ENCODE data around the gene PDPK1.
A peak's percentile ranks its signal among the peaks of the same experiment; 100 is the strongest.

PDPK1 gene

GRCh38 chr16:2500430-2500917, 37.3 kb upstream of the PDPK1 start:
- H3K27me3 ChIP-seq (ENCODE audit: low read depth, low read length): no peaks in the 10 kb centered on the region
- no peaks in the 10 kb centered on the region for H3K79me2 ChIP-seq (ENCODE audit: low read length)
- peaks cover 9% of the 10 kb centered on the region for H3K4me1 ChIP-seq (ENCODE audit: low read length)
- H3K9ac ChIP-seq (ENCODE audit: low read length): no peak overlapping the region
- H3K4me2 ChIP-seq (ENCODE audit: low read length): no peak overlapping the region
- H3K27ac ChIP-seq (ENCODE audit: low read length): no peak overlapping the region
- H3K9me3 ChIP-seq (ENCODE audit: insufficient read depth, low read length): no peaks in the 10 kb centered on the region
- H3K36me3 ChIP-seq (replicated peaks; ENCODE audit: low read depth, low read length): no peaks in the 10 kb centered on the region
- H4K20me1 ChIP-seq (ENCODE audit: insufficient read depth, low read length): no peaks in the 10 kb centered on the region
- no peak overlapping the region for H3K4me3 ChIP-seq (ENCODE audit: low read length)
- TF ChIP-seq CTCF (IDR thresholded peaks at IDR 0.05; ENCODE audit: low read depth, low read length): no peak
- no peak for TF ChIP-seq EZH2phosphoT487 (IDR thresholded peaks at IDR 0.05; ENCODE audit: low read depth)
- H2AFZ ChIP-seq (ENCODE audit: low read depth, low read length): no peak overlapping the region

- H3K27me3 ChIP-seq (ENCODE audit: low read depth, low read length): no peaks in the 10 kb centered on the region
- no peak overlapping the region for H3K9ac ChIP-seq (ENCODE audit: low read length)
- H3K27ac ChIP-seq (ENCODE audit: low read length): no peak overlapping the region
- H3K36me3 ChIP-seq (replicated peaks; ENCODE audit: low read depth, low read length): no peaks in the 10 kb centered on the region
- TF ChIP-seq EZH2phosphoT487 (IDR thresholded peaks at IDR 0.05; ENCODE audit: low read depth) (no peak), CTCF (IDR thresholded peaks at IDR 0.05; ENCODE audit: low read depth, low read length) (peak; percentile 92)
- H3K79me2 ChIP-seq (ENCODE audit: low read length): no peaks in the 10 kb centered on the region
- no peak overlapping the region for H2AFZ ChIP-seq (ENCODE audit: low read depth, low read length)
- H3K4me1 ChIP-seq (ENCODE audit: low read length): peaks cover 15% of the 10 kb centered on the region
- H3K9me3 ChIP-seq (ENCODE audit: insufficient read depth, low read length): no peaks in the 10 kb centered on the region
- H3K4me2 ChIP-seq (ENCODE audit: low read length): peak overlapping the region; percentile 64
- H3K4me3 ChIP-seq (ENCODE audit: low read length): peak overlapping the region; percentile 49; the same call in 1 of the 2 replicates
- H4K20me1 ChIP-seq (ENCODE audit: insufficient read depth, low read length): no peaks in the 10 kb centered on the region
These were observed 36.7 kb upstream of the PDPK1 start for GRCh38 chr16:2500918-2501750.

GRCh38 chr16:2501946-2502895, 35.6 kb upstream of the PDPK1 start:
- Histone ChIP-seq H3K27me3 (ENCODE audit: low read depth, low read length) (no peaks in the 10 kb centered on the region), H3K4me3 (ENCODE audit: low read length) (no peak overlapping the region), H3K4me2 (ENCODE audit: low read length) (no peak overlapping the region), H3K79me2 (ENCODE audit: low read length) (no peaks in the 10 kb centered on the region), H3K9ac (ENCODE audit: low read length) (no peak overlapping the region), H3K36me3 (replicated peaks; ENCODE audit: low read depth, low read length) (no peaks in the 10 kb centered on the region), H3K4me1 (ENCODE audit: low read length) (peaks cover 25% of the 10 kb centered on the region), H2AFZ (ENCODE audit: low read depth, low read length) (no peak overlapping the region), H3K27ac (ENCODE audit: low read length) (no peak overlapping the region), H4K20me1 (ENCODE audit: insufficient read depth, low read length) (no peaks in the 10 kb centered on the region), H3K9me3 (ENCODE audit: insufficient read depth, low read length) (no peaks in the 10 kb centered on the region)
- TF ChIP-seq EZH2phosphoT487 (IDR thresholded peaks at IDR 0.05; ENCODE audit: low read depth): no peak
- TF ChIP-seq CTCF (IDR thresholded peaks at IDR 0.05; ENCODE audit: low read depth, low read length): no peak

GRCh38 chr16:2505695-2506094, 32.1 kb upstream of the PDPK1 start:
- H3K4me3 ChIP-seq (ENCODE audit: low read length): no peak overlapping the region
- H3K9ac ChIP-seq (ENCODE audit: low read length): no peak overlapping the region
- no peaks in the 10 kb centered on the region for H3K9me3 ChIP-seq (ENCODE audit: insufficient read depth, low read length)
- no peak overlapping the region for H3K4me2 ChIP-seq (ENCODE audit: low read length)
- no peaks in the 10 kb centered on the region for H3K79me2 ChIP-seq (ENCODE audit: low read length)
- H3K27me3 ChIP-seq (ENCODE audit: low read depth, low read length): no peaks in the 10 kb centered on the region
- H3K4me1 ChIP-seq (ENCODE audit: low read length): peaks cover 60% of the 10 kb centered on the region
- H4K20me1 ChIP-seq (ENCODE audit: insufficient read depth, low read length): no peaks in the 10 kb centered on the region
- H3K36me3 ChIP-seq (replicated peaks; ENCODE audit: low read depth, low read length): no peaks in the 10 kb centered on the region
- H3K27ac ChIP-seq (ENCODE audit: low read length): peak overlapping the region; percentile 8; the same call in 1 of the 2 replicates
- TF ChIP-seq CTCF (IDR thresholded peaks at IDR 0.05; ENCODE audit: low read depth, low read length) (no peak), EZH2phosphoT487 (IDR thresholded peaks at IDR 0.05; ENCODE audit: low read depth) (no peak)
- no peak overlapping the region for H2AFZ ChIP-seq (ENCODE audit: low read depth, low read length)

Measured in OCI-LY3 (cell line).